ENCODE measurements around the gene CCDC117.

Gene CCDC117

DNA sequence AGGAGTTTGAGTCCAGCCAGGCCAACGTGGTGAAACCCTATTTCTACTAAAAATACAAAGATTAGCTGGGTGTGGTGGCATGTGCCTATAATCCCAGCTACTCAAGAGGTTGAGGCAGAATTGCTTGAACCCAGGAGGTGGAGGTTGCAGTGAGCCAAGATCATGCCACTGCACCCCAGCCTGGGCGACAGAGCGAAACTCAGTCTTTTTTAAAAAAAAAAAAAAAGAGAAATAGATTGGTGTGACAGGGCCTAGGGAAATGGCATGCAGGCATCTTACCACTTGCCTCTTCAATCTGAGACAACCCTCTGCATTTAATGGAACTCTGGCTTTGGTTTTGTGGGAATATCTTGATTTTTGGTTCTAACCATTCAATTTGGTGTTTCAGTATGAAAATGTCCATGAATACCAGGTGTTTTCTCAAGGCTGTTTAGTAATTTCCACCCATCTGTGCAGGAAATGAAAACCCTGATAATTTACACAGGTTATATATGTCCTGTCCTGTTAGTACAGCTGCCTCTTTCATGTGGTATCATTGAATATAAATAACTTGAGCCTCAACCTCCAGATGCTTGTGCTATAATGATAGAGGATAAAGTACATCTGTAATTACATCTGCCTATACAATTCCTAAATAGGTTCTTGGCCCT, 19.5 kb downstream of the CCDC117 start:
- no peak overlapping the region for H3K4me3 ChIP-seq (ENCODE audit: low read length)
- no peak for DNase-seq (ENCODE audit: low read depth)
- TF ChIP-seq, protein P1, sequence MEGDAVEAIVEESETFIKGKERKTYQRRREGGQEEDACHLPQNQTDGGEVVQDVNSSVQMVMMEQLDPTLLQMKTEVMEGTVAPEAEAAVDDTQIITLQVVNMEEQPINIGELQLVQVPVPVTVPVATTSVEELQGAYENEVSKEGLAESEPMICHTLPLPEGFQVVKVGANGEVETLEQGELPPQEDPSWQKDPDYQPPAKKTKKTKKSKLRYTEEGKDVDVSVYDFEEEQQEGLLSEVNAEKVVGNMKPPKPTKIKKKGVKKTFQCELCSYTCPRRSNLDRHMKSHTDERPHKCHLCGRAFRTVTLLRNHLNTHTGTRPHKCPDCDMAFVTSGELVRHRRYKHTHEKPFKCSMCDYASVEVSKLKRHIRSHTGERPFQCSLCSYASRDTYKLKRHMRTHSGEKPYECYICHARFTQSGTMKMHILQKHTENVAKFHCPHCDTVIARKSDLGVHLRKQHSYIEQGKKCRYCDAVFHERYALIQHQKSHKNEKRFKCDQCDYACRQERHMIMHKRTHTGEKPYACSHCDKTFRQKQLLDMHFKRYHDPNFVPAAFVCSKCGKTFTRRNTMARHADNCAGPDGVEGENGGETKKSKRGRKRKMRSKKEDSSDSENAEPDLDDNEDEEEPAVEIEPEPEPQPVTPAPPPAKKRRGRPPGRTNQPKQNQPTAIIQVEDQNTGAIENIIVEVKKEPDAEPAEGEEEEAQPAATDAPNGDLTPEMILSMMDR (IDR thresholded peaks at IDR 0.05; ENCODE audit: insufficient read depth, low read depth, low read length, missing control alignments), result no peak

- no peak overlapping the region for H3K4me3 ChIP-seq (ENCODE audit: low read length)
- DNase-seq (ENCODE audit: low read depth), result no peak
- TF ChIP-seq, protein P1 (IDR thresholded peaks at IDR 0.05; ENCODE audit: insufficient read depth, low read depth, low read length, missing control alignments), result no peak
Measured at GRCh38 chr22:28792491-28793383, 20.2 kb downstream of the CCDC117 start.

DNA sequence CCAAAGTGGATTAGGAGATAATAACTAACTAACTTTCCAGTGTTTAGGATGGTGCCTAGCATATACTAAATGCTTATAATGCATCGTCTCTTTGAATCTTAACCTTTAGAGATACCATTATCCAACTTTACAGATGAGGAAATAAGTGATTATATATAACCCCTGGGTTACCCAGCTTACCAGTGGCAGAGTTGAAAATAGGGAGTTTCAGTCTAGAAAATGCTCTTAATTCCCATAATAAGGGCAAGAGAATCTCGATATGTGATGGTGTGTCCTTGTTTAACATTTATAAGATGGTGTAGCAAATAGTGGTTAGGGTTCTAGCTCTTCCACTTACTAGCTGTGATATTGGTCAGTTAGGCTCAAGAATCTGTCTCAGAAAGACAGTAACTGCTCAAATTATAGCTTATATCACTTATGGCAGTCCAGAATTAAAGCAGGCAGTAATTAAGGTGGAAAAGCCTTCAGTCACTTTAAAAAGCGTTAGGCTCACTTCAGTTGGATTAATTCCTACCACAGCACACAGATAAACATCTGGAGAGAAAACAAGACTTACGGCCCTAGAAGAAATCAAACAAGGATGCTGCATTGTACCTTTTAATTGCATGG, 21.6 kb downstream of the CCDC117 start:
- TF ChIP-seq, protein P1 (IDR thresholded peaks at IDR 0.05; ENCODE audit: insufficient read depth, low read depth, low read length, missing control alignments), result no peak
- no peak overlapping the region for H3K4me3 ChIP-seq (ENCODE audit: low read length)
- no peak for DNase-seq (ENCODE audit: low read depth)

- no peak for DNase-seq (ENCODE audit: low read depth)
- TF ChIP-seq, protein P1 (IDR thresholded peaks at IDR 0.05; ENCODE audit: insufficient read depth, low read depth, low read length, missing control alignments), result no peak
- no peak overlapping the region for H3K4me3 ChIP-seq (ENCODE audit: low read length)
Measured at GRCh38 chr22:28795071-28795693, 22.7 kb downstream of the CCDC117 start.

DNA sequence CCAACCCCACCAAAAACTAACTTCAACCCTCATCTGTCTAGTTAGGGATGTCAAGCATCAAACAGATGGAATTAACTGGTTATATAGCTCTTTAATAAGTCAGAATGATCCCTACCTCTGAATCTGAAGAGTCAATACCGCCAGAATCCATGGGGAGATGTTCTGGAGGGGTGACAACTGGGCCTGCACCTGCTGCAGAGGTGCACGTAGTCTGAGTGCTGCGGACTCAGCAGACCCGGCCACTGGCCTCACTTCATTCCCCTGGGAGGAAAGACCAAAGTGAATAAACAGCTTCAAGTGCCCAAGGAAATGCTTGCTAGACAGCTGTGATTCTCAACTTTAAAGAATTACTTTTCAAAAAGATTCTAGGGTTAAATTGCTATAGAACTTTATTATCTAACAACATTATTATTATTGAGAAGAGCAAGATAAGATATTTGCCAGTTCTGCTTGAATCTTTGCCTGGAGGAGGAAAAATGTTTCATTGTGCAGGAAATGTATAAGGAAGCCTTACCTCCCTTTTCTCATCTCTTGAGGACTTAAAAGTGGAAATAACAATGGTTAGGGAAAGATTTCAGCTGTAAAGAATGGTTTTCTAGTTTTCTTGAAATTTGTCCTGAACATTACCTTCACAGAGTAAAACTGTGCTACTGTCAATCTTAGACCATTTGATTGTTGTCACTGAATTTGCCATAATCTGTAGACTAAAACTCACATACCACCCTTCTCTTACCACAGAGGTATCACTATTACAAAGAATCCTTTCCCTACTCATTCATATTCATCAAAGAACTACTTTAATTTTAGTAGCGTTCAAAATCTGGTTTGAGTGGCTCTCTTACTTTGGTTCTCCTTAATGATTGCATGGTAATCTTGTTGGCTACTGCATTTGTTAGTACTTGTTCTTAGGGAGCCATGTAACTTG, 23.7 kb downstream of the CCDC117 start:
- H3K4me3 ChIP-seq (ENCODE audit: low read length), result no peak overlapping the region
- no peak for DNase-seq (ENCODE audit: low read depth)
- TF ChIP-seq, protein P1 (IDR thresholded peaks at IDR 0.05; ENCODE audit: insufficient read depth, low read depth, low read length, missing control alignments), result no peak
